Measurements from ENCODE around the gene TATDN3.

Gene TATDN3

GRCh38 chr1:212853658-212854057 is 62.0 kb downstream of the TATDN3 start:
- peaks cover 3% of the 10 kb centered on the region for H3K79me1 ChIP-seq (ENCODE audit: low read depth, low read length)
- WGBS, 2 donors (ENCODE audit: extremely low coverage in 2 of 2, insufficient read length in 2 of 2, insufficient replicate concordance in 1 of 2) = no CpG with 5 or more reads among the region's 5 CpGs
- no peak overlapping the region for H4K8ac ChIP-seq (ENCODE audit: low read depth, low read length)
- no peak overlapping the region for H3K4ac ChIP-seq (ENCODE audit: low read length)
- H3K27me3 ChIP-seq (ENCODE audit: control insufficient read depth in 3 of 3, insufficient read depth in 3 of 3, low read depth in 1 of 3, low read length in 3 of 3) = peaks cover 0 to 1% (median 0%) of the 10 kb centered on the region in 3 experiments
- H3K27ac ChIP-seq (replicated peaks; ENCODE audit: low read length) = no peak overlapping the region
- no peak overlapping the region for H2BK5ac ChIP-seq (ENCODE audit: low read length)
- H2BK15ac ChIP-seq (ENCODE audit: low read length) = no peak overlapping the region
- peaks cover 3 to 4% of the 10 kb centered on the region in 2 donors for H3K36me3 ChIP-seq (replicated peaks in 1 of 2; ENCODE audit: control insufficient read depth in 2 of 2, insufficient read depth in 2 of 2, low read length in 2 of 2)
- no peak overlapping the region for H2BK120ac ChIP-seq (ENCODE audit: low read depth, low read length)
- H3K18ac ChIP-seq (ENCODE audit: low read length) = no peak overlapping the region
- H2BK12ac ChIP-seq (ENCODE audit: low read length) = no peak overlapping the region
- H2AFZ ChIP-seq (ENCODE audit: low read length) = no peak overlapping the region
- no peak overlapping the region for H3K4me2 ChIP-seq (ENCODE audit: insufficient read depth, low read length, poor library complexity, severe bottlenecking)
- no peak overlapping the region for H4K91ac ChIP-seq (ENCODE audit: low read depth, low read length, poor library complexity)
- H3K23ac ChIP-seq (ENCODE audit: low read depth, low read length, poor library complexity) = no peak overlapping the region
- H3K9ac ChIP-seq (ENCODE audit: low read depth, low read length, poor library complexity) = no peak overlapping the region
- peaks cover 1 to 5% of the 10 kb centered on the region in 2 donors for H3K4me1 ChIP-seq (ENCODE audit: control insufficient read depth in 2 of 2, insufficient read depth in 1 of 2, low read depth in 1 of 2, low read length in 2 of 2)
- no peaks in the 10 kb centered on the region for H3K9me3 ChIP-seq (replicated peaks in 1 of 2; ENCODE audit: control insufficient read depth in 2 of 2, insufficient read depth in 1 of 2, low read depth in 1 of 2, low read length in 2 of 2)
- DNase-seq (ENCODE audit: low spot score) = no peak
- H3K4me3 ChIP-seq (ENCODE audit: low read length in 2 of 2) = no peak overlapping the region
- no peak overlapping the region for H3K14ac ChIP-seq (ENCODE audit: low read length)
- H2AK5ac ChIP-seq (ENCODE audit: low read depth, low read length) = no peak overlapping the region

DNA sequence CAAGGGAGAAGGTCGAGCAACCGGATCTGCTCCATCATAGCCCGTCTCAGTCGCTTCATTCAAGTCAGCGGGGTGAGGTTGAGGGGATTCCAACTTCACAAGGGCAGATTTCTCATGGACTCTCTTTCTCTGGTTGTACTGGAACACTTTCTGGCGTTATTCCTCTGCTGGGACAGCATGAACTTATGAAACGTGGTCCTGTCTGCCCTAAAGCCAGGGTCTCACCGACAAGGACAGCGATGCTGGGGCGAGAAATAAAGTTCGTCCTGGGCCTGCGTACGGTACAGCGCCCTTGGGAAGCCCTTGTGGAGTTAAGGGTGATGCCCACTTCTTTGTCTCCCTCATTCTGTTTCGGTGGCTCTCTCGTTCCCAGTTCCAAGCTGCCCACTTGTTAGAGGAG is 65.1 kb downstream of the TATDN3 start:
- H2BK5ac ChIP-seq (ENCODE audit: low read length) = no peak overlapping the region
- no peak overlapping the region for H2BK120ac ChIP-seq (ENCODE audit: low read depth, low read length)
- peak overlapping the region in 1 of 2 donors; percentile 72 for H3K4me3 ChIP-seq (ENCODE audit: low read length in 2 of 2)
- H3K4me2 ChIP-seq (ENCODE audit: insufficient read depth, low read length, poor library complexity, severe bottlenecking) = no peak overlapping the region
- H4K8ac ChIP-seq (ENCODE audit: low read depth, low read length) = no peak overlapping the region
- H4K91ac ChIP-seq (ENCODE audit: low read depth, low read length, poor library complexity) = no peak overlapping the region
- H3K36me3 ChIP-seq (replicated peaks in 1 of 2; ENCODE audit: control insufficient read depth in 2 of 2, insufficient read depth in 2 of 2, low read length in 2 of 2) = peaks cover 3 to 11% of the 10 kb centered on the region in 2 donors
- no peak overlapping the region for H2AFZ ChIP-seq (ENCODE audit: low read length)
- peaks cover 8 to 9% of the 10 kb centered on the region in 2 donors for H3K4me1 ChIP-seq (ENCODE audit: control insufficient read depth in 2 of 2, insufficient read depth in 1 of 2, low read depth in 1 of 2, low read length in 2 of 2)
- no peak overlapping the region for H2BK15ac ChIP-seq (ENCODE audit: low read length)
- H3K18ac ChIP-seq (ENCODE audit: low read length) = peak overlapping the region; percentile 2
- H3K9ac ChIP-seq (ENCODE audit: low read depth, low read length, poor library complexity) = no peak overlapping the region
- H3K4ac ChIP-seq (ENCODE audit: low read length) = no peak overlapping the region
- no CpG with 5 or more reads among the region's 16 CpGs for WGBS, 2 donors (ENCODE audit: extremely low coverage in 2 of 2, insufficient read length in 2 of 2, insufficient replicate concordance in 1 of 2)
- peaks cover 7% of the 10 kb centered on the region for H3K79me1 ChIP-seq (ENCODE audit: low read depth, low read length)
- no peak overlapping the region for H3K27ac ChIP-seq (replicated peaks; ENCODE audit: low read length)
- no peak for DNase-seq (ENCODE audit: low spot score)
- H3K14ac ChIP-seq (ENCODE audit: low read length) = no peak overlapping the region
- no peak overlapping the region for H3K23ac ChIP-seq (ENCODE audit: low read depth, low read length, poor library complexity)
- no peaks in the 10 kb centered on the region for H3K9me3 ChIP-seq (replicated peaks in 1 of 2; ENCODE audit: control insufficient read depth in 2 of 2, insufficient read depth in 1 of 2, low read depth in 1 of 2, low read length in 2 of 2)
- no peak overlapping the region for H2AK5ac ChIP-seq (ENCODE audit: low read depth, low read length)
- H2BK12ac ChIP-seq (ENCODE audit: low read length) = no peak overlapping the region
- peaks cover 0 to 1% (median 0%) of the 10 kb centered on the region in 3 experiments for H3K27me3 ChIP-seq (ENCODE audit: control insufficient read depth in 3 of 3, insufficient read depth in 3 of 3, low read depth in 1 of 3, low read length in 3 of 3)

- H2BK5ac ChIP-seq (ENCODE audit: low read length) = peak within 1 kb of the TSS; percentile 96
- H3K36me3 ChIP-seq (replicated peaks in 1 of 2; ENCODE audit: control insufficient read depth in 2 of 2, insufficient read depth in 2 of 2, low read length in 2 of 2) = peaks cover 5 to 24% of the 10 kb centered on the region in 2 donors
- DNase-seq (ENCODE audit: low spot score) = peak; percentile 95
- peak within 1 kb of the TSS; percentile 91 for H3K27ac ChIP-seq (replicated peaks; ENCODE audit: low read length)
- no peak within 1 kb of the TSS for H4K91ac ChIP-seq (ENCODE audit: low read depth, low read length, poor library complexity)
- no peak within 1 kb of the TSS for H4K8ac ChIP-seq (ENCODE audit: low read depth, low read length)
- peaks cover 8 to 9% of the 10 kb centered on the region in 2 donors for H3K4me1 ChIP-seq (ENCODE audit: control insufficient read depth in 2 of 2, insufficient read depth in 1 of 2, low read depth in 1 of 2, low read length in 2 of 2)
- H2AK5ac ChIP-seq (ENCODE audit: low read depth, low read length) = peak within 1 kb of the TSS; percentile 23
- peak within 1 kb of the TSS; percentile 100 for H3K23ac ChIP-seq (ENCODE audit: low read depth, low read length, poor library complexity)
- H3K9me3 ChIP-seq (replicated peaks in 1 of 2; ENCODE audit: control insufficient read depth in 2 of 2, insufficient read depth in 1 of 2, low read depth in 1 of 2, low read length in 2 of 2) = peaks cover 0 to 5% of the 10 kb centered on the region in 2 donors
- H2BK120ac ChIP-seq (ENCODE audit: low read depth, low read length) = no peak within 1 kb of the TSS
- H3K4ac ChIP-seq (ENCODE audit: low read length) = peak within 1 kb of the TSS; percentile 2
- peak within 1 kb of the TSS; percentile 42 for H2BK12ac ChIP-seq (ENCODE audit: low read length)
- peak within 1 kb of the TSS; percentile 98 for H3K14ac ChIP-seq (ENCODE audit: low read length)
- H3K18ac ChIP-seq (ENCODE audit: low read length) = peak within 1 kb of the TSS; percentile 89
- peak within 1 kb of the TSS; percentile 17 for H2BK15ac ChIP-seq (ENCODE audit: low read length)
- peak within 1 kb of the TSS; percentile 82 for H3K4me2 ChIP-seq (ENCODE audit: insufficient read depth, low read length, poor library complexity, severe bottlenecking)
- H2AFZ ChIP-seq (ENCODE audit: low read length) = peak within 1 kb of the TSS; percentile 88
- H3K4me3 ChIP-seq (ENCODE audit: low read length in 2 of 2) = peak within 1 kb of the TSS; percentile 72 to 87
- H3K9ac ChIP-seq (ENCODE audit: low read depth, low read length, poor library complexity) = peak within 1 kb of the TSS; percentile 87
- H3K79me1 ChIP-seq (ENCODE audit: low read depth, low read length) = peaks cover 9% of the 10 kb centered on the region
- peaks cover 0 to 1% (median 0%) of the 10 kb centered on the region in 3 experiments for H3K27me3 ChIP-seq (ENCODE audit: control insufficient read depth in 3 of 3, insufficient read depth in 3 of 3, low read depth in 1 of 3, low read length in 3 of 3)
- WGBS, 2 donors (ENCODE audit: extremely low coverage in 2 of 2, insufficient read length in 2 of 2, insufficient replicate concordance in 1 of 2) = no CpG with 5 or more reads among the region's 54 CpGs
Measured at GRCh38 chr1:212857992-212858460, 66.3 kb downstream of the TATDN3 start, which contains the start of gene FLVCR1. FLVCR1 (plus strand) TSS chr1:212858275; CDS start chr1:212858453, 178 bp downstream.

DNA sequence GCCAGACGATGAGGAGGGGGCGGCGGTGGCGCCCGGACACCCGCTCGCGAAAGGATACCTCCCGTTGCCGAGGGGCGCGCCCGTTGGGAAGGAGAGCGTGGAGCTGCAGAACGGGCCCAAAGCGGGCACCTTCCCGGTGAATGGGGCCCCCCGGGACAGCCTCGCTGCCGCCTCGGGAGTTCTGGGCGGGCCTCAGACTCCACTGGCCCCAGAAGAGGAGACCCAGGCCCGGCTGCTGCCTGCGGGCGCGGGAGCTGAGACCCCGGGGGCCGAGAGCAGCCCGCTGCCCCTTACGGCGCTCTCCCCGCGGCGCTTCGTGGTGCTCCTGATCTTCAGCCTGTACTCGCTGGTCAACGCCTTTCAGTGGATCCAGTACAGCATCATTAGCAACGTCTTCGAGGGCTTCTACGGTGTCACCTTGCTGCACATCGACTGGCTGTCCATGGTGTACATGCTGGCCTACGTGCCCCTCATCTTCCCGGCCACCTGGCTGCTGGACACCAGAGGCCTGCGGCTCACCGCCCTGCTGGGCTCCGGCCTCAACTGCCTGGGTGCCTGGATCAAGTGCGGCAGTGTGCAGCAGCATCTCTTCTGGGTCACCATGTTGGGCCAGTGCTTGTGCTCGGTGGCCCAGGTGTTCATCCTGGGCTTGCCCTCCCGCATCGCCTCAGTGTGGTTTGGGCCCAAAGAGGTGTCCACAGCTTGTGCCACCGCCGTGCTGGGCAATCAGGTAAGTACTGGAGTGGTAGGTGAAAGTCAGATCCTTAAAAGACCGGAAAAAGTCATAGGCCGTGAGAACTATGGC is 67.0 kb downstream of the TATDN3 start:
- Histone ChIP-seq H2BK120ac (ENCODE audit: low read depth, low read length) (no peak overlapping the region), H2AFZ (ENCODE audit: low read length) (peak overlapping the region; percentile 88)
- DNase-seq (ENCODE audit: low spot score) = no peak

More for the DNA sequence above, 67.0 kb downstream of the TATDN3 start:
- peak overlapping the region; percentile 100 for H3K23ac ChIP-seq (ENCODE audit: low read depth, low read length, poor library complexity)
- H2BK5ac ChIP-seq (ENCODE audit: low read length) = peak overlapping the region; percentile 96
- H3K27ac ChIP-seq (replicated peaks; ENCODE audit: low read length) = peak overlapping the region; percentile 85
- peak overlapping the region; percentile 17 for H2BK15ac ChIP-seq (ENCODE audit: low read length)
- H3K4me3 ChIP-seq (ENCODE audit: low read length in 2 of 2) = peak overlapping the region; percentile 72 to 87
- peaks cover 8 to 9% of the 10 kb centered on the region in 2 donors for H3K4me1 ChIP-seq (ENCODE audit: control insufficient read depth in 2 of 2, insufficient read depth in 1 of 2, low read depth in 1 of 2, low read length in 2 of 2)
- no CpG with 5 or more reads among the region's 54 CpGs for WGBS, 2 donors (ENCODE audit: extremely low coverage in 2 of 2, insufficient read length in 2 of 2, insufficient replicate concordance in 1 of 2)
- H3K9me3 ChIP-seq (replicated peaks in 1 of 2; ENCODE audit: control insufficient read depth in 2 of 2, insufficient read depth in 1 of 2, low read depth in 1 of 2, low read length in 2 of 2) = peaks cover 0 to 5% of the 10 kb centered on the region in 2 donors
- H3K36me3 ChIP-seq (replicated peaks in 1 of 2; ENCODE audit: control insufficient read depth in 2 of 2, insufficient read depth in 2 of 2, low read length in 2 of 2) = peaks cover 2 to 26% of the 10 kb centered on the region in 2 donors
- H3K27me3 ChIP-seq (ENCODE audit: control insufficient read depth in 3 of 3, insufficient read depth in 3 of 3, low read depth in 1 of 3, low read length in 3 of 3) = no peaks in the 10 kb centered on the region
- peaks cover 9% of the 10 kb centered on the region for H3K79me1 ChIP-seq (ENCODE audit: low read depth, low read length)
- H3K9ac ChIP-seq (ENCODE audit: low read depth, low read length, poor library complexity) = peak overlapping the region; percentile 87
- peak overlapping the region; percentile 23 for H2AK5ac ChIP-seq (ENCODE audit: low read depth, low read length)
- H4K91ac ChIP-seq (ENCODE audit: low read depth, low read length, poor library complexity) = no peak overlapping the region
- peak overlapping the region; percentile 89 for H3K18ac ChIP-seq (ENCODE audit: low read length)
- peak overlapping the region; percentile 2 for H3K4ac ChIP-seq (ENCODE audit: low read length)
- H2BK12ac ChIP-seq (ENCODE audit: low read length) = peak overlapping the region; percentile 42
- peak overlapping the region; percentile 98 for H3K14ac ChIP-seq (ENCODE audit: low read length)
- H3K4me2 ChIP-seq (ENCODE audit: insufficient read depth, low read length, poor library complexity, severe bottlenecking) = peak overlapping the region; percentile 82
- H4K8ac ChIP-seq (ENCODE audit: low read depth, low read length) = no peak overlapping the region

Measured in neuronal stem cell (in vitro differentiated cells).